Stimulated activated CD8-positive, alpha-beta memory T cell treated with anti-CD3 and anti-CD28 coated beads, Interleukin-12 subunit alpha, Interleukin-12 subunit beta, amount 100 ng/mL, for 24 hours (primary cell): ENCODE results near the gene TSPOAP1.

ENCODE experiments used
- DNase-seq: peaks from one replicate; pipeline ENCODE4 v3.0.0-alpha.2; 2020; ENCODE audit errors: extremely low read depth

TSPOAP1 gene

DNA sequence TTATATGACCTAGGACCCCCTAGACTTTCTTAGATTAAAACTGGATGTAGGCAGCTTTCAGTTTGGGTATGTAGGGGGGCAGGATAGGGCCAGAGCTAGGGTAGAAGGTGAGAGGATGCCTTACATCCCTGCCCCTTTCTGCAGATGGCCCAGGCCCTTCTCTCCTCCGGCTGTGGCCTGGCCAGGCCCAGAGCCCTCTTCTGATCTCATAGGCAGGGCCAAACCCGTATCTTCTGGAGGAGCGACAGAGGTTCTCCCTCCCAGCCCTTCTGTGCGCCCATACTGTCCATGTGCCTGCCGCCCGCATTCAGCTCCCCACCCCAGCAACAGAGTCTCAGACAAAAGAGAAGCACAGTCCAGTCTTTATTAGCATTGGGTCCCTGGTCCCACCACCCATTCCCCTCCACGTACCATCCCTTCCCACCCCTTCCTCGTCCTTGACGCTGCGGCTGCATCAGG lies 2.0 kb upstream of the TSPOAP1 start:
- no peak for DNase-seq

DNA sequence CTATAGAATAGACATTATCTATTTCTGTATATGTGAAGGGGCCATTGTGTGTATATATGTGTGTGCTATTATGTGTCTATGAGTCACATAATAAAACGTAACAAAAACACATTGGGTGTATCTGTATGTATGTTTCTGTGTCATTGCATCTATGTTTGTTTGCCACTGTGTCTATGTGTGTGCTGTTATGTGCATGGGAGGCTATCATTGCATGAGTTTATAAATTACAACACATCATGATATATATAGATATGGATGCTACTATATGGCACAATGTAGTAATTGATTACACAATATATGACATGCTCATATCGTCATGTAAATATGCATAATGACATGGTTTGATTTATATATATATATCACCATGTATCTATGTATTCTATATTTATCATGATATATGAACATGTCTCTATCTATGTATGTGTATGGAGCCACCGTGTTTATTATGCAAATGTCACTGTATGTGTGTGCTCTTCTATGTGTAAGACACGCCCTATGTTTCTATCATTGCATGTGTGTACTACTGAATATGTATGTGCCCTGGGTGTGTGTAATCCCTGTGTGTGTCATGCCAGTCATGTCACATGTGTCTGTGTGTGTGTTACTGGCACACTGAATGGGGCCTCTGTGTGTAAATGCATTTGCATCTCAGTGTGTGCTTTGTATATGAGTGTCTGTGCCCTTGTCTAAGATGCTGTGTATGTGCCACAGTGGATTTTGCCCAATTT lies 1.4 kb upstream of the TSPOAP1 start:
- DNase-seq, result no peak

DNA sequence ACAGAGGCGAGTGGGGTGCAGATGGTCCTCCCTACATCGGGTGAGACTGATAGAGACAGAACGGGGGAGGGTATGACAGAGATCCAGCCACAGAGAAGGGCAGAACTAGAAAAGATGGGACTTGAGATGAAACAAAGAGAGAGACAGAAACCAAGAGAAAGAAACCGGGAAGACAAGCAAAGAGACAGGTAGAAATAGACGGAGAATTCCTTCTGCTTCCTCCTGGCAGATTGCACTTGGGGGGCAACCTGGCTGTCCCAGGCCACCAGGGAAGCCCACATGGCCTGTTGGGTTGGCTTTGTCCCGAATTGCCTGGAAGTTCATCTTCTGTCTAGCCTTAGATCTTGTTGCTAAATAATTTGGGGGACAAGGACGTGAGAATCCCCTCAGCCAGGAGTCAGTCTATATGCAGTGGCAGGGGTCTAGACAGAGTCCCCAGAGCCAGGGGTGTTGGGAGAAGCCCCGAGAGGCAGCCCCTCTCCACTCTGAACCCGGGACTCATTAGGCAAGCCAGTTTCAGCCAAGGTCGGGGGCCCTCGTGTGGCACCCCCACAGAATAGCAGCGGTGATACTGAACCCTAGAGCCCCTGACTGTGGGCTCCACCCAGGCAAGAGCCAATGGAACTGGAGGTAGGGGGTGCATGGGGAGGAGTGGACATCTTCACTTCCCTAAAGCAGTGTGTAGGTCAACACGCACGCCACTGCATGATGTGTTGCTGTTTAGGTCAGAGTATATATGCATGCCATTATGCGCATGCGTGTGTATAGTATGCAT lies 627 bp upstream of the TSPOAP1 start:
- DNase-seq, result no peak

DNA sequence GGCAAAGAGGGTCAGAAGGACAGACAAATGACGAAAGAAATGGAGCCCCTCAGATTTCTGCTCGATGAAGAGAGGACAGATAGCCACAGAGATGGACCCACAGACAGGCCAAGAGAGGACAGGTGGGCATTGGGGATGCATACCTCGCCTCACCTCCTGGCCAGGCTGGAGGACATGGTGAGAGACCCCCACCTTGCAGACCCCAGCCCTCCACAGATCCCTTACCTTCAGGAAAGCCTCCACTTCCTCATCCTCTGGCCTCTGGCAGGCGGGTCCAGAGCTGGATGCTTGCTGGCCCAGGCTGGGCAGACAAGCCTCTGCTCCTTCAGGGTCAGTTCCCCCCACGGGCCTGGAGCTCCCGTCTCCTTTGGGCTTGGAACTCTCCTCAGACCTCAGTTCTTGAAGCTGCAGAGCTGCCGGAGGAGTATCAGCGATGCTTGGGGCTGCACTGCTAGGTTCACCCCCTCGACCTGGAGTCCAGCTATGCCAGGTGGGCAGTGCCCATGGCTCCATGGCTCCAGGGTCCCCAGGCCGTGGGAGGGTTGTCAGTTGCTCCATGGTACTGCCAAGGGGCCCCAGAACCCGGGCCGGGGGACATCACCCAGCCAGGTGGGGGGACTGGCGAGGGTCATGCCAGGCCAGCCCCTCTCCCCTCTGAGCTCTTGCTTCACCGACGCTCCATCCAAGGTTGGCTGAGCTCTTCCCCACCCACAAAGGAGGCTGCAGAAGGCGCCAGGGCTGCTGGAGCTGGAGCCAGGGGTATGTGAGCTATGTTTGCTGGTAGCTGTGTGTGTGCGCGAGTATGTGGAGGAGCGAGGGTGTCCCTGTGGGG lies 1.0 kb downstream of the TSPOAP1 start:
- DNase-seq, result no peak

DNA sequence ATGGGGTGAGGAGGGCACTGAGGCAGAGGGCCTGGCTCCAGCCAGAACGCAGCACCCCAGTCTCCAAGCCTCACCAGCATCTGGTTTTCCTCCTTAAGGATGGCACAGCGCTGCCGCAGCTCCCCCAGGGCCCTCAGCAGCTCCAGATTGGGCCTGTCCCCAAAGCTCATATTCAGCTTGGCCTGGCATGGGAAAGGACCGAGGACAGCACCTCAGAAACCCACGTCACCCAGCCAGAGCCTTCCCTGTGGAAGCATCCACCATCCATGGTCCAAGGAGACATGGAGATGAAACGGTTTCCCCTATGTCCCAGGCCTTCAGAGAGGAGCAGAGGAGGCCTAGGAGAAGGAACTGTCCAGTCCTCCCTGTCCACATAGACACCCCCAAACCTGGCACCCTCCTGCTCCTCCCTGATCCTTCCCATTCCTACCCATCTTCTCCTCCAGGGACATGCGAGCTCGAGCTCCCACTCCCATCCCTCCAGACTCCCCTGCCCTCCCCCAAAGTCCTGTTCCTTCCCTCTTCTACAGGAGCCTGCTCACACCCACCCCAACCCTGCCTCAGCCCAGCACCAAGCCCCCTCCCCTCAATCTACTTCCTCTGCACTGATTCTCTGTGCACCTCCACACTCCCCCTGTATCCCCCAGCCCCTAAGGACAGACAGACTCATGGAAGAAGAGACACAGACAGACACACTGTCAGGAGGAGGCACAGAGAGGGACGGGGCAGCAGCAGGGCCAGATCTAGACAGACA lies 1.8 kb downstream of the TSPOAP1 start:
- no peak for DNase-seq

DNA sequence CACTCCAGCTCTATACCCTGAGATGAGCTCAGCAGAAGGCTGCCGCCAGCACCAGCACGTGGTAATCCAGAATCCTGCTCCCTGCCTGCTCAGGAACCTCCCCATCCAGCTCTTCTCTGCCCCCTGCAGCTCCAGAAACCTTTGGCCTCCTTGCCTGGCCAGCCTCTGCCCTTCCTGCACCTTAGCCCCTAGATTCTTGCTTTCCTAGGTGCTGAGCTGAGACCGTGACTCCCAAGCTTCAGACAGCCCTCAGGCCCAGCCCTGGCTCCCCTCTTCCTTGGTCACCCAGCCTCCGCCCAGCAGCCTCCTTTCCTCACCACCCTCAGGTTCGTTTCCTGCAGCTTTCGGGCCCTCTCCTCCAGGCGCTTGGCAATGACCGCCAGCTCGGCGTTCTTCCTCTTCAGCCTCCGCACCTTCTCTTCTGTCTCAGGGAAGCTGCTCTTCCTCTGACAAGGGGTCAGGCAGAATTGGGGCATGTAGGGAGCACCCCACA lies 2.6 kb downstream of the TSPOAP1 start:
- no peak for DNase-seq

DNA sequence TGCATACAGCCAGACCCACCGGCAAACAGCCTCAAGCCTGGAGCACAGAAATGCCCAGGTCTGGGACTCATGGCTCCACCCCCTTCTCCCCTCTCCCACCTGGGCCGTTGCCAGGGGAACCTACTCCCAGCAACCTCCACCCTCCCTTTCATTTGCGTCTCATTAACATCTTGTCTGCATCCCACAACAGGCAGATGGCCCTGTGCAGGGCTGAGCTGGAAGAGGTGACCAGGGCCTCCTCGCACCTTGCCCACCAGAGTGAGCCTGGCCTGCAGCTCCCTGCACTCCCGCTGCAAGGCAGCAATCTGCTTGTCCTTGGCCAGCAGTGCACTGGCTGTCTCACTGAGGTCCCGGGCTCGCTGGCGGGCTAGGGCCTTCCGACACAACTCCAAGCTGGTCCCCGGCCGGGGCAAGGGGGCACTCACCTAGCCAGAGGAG lies 3.3 kb downstream of the TSPOAP1 start:
- DNase-seq, result no peak

DNA sequence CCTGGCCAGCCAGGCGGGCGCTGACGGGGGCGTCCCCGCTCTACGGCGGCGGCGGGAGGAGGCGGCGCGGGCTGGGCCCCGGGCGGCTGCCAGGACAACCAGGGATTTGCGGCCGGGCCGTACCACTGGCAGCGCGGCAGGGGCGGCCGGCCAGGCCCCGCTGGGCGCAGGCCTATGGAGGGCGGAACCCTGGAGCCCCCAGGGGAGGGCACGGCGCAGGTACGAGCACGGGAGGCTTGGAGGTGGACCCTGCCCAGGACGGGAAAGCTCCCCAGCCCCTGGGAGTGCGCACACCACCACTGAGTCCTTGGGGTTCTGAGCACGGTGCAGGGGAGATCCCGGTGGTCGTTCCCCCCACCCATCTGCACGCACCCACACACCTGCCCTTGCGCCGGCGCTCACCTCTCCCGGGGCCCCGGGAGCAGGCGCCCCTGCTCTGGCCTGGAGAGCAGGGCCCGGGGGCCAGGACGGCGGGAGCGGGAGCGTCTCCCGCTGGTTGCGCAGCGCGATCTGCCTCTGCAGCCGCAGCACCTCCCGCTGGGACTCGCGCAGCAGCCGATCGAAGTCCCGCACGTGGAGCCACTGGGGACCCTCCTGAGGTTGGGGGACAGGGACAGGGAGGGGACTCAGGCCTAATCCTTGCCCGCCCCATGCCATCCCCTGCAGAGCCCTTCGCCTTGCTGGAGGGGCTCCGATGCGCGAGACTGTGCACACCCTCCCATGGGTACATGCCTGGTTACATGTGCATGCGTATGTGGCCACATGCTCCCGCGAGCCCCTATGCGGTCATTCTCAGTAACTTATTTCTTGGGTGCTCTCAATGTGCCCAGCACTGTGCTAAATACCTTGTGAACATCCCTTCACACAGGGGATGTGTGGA lies 3.9 kb downstream of the TSPOAP1 start:
- DNase-seq, result no peak

DNA sequence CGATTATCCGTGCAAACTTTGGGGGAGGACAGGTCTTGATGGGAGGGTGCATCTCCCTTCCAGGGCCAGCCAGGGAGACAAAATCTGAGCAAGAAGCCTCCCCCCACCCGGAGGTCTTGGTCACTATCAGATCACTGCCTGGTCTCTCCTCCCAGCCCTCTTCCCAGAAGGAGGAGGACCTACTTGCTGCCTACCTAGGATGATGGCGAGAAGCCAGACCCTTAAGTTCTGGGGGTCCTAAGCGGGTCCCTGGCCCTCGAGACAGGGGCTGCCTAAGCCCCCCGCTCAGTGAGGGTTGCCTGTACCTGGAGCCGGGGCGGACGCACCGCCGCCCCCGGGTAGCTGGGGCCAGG lies 4.6 kb downstream of the TSPOAP1 start:
- no peak for DNase-seq

DNA sequence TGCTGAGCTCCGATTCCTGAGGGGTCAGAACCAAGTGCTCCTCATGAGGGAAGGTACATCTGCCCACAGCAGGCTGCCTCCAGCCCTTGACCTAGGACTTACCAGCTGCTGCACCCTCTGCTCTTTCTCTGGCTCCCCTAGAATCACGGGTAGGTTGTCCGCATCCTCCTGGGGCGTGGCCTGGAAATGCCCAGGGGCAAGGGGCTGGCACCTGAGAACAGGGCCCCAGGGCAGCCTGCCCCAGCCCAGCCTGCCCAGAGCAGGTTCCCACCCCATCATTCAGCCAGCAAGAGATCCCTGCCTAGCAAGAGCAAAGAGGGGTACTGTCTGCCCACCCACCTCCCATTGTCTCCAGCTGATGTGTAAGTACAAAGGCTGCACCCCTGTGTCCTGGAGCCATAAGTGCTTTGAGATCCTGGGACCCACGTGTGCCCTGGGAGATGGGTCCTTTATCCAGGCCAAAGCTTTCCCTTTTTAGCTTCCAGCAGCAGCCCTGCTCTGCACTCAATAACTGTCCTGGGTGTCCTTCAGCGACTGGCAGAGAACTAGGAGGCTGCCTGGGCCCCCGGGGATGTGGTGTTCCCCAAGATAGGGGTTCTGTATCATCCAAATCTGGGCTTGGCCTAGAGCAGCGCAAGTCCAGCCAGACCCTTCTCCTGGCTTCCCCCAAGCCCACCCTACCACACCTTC lies 5.1 kb downstream of the TSPOAP1 start:
- no peak for DNase-seq

DNA sequence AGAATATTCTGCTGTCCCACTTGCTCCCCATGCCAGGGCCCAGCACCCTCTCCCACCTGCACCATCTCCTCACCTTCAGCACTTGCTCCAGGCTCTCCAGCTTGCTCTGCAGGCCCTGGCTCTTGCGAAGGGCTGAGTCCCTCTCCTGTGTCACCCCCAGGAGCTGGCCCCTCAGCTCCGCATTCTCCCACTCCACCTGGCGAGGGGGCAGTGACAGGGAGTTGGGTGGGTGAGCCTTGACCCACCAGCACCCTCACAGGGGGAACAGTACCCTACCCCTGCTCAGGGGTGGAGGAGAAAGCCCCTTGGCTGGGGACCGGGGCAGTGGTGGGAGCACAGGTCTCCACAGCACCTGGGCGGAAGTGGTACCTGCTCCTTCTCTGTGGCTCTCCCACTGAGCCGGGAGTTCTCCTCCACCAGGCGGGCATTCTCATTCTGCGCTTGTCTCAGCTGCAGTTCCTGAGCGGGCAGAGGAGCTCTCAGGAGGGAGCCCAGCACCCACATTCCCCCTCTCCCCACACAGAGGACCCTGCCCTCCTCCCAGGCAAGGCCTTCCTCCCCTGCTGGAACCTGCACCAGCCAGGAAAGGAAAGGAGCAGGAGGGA lies 5.9 kb downstream of the TSPOAP1 start:
- DNase-seq, result no peak

DNA sequence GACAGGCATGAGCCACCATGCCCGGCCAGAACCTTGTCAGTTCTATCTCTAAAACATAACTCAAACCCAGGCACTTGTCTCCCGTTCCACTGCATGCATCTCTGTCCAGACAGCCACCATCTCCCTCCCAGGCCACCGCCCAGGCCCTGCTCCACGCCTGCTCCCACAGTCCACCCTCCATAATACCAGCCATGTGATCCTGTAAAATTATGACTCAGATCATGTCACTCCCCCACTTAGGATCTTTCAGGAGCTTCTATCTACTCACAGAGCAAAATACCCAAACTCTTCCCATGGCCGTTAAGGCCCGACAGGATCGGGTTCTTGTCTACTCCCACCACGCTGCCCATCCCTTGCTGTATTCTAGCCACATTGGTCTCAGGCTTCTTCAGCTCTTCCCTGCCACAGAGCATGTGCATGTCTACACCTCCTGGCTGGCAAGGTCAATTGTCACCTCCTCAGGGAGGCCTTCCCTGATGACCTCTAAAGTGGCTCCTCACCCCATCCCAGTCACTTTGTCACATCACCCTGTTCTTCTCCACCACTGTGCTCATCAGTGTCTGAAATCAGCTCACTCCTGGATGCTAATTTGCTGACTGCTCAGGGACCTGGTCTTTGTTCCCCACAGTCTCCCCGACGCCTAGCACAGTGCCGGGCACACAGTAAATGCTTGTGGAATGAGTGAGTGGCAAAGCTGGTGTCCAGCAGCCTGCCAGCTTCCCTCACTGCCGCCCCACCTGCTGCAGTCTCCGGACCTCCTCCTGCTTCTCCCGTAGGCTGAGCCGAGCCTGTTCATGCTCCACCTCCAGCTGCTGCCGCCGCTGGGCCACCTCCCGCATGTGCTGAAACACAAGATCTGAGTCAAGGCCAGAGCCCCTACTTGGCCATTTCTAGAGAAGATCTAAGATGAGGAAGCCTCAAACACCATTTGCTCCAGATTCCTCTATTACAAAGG lies 6.7 kb downstream of the TSPOAP1 start:
- no peak for DNase-seq

DNA sequence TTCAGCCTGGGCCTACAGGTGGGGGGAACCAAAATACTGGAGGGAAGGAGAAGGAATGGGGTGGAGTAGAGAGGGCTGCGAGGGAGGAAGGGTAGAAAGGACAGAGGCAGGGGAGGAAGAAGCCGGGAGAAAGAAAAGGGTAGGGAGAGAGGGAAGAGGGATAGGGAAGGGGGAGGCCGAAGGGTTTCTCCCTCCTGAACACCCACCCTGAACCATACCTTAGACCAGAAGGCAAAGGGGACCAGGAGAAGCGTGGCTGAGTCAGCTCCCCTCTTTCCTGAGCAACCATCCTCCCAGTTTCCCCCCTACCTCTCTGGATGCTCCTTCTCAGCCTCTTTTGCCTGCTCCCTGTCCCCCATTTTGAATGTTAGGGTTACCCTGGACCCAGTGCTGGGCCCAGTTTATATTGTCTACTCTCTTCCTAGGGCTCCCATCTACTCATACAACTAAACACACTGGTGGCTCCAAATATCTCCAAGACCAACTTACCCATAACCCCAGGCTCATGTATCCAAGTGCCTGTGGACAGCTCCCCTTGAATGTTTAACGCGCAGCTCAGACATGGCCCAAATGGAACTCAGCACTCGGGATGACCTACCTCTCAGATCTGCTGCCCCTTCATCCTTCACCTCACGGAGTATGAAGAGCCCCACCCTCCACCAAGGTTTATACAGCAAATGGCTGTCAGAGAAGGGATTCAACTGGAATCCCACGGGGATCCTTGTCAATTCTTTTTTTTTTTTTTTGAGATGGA lies 7.8 kb downstream of the TSPOAP1 start:
- no peak for DNase-seq

DNA sequence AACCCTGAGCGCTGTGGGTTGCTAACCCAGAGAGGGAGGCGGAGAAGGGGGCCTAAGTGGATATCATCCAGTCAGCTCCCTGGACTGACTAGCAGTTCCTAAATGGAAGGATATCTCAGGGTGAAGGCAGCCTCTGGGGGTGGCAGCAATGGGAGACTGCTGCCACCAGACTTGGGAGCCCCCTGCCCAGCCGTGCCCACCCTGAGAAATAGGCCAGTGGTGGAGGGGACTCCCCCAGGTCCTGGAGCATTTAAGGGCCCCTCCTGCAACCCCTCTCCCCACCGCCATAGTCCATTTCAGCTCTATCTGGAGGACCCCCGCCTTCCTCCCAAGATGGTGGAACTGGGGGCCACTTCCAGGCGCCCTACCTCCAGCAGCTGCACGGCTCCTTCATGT lies 8.4 kb downstream of the TSPOAP1 start:
- DNase-seq, result no peak

DNA sequence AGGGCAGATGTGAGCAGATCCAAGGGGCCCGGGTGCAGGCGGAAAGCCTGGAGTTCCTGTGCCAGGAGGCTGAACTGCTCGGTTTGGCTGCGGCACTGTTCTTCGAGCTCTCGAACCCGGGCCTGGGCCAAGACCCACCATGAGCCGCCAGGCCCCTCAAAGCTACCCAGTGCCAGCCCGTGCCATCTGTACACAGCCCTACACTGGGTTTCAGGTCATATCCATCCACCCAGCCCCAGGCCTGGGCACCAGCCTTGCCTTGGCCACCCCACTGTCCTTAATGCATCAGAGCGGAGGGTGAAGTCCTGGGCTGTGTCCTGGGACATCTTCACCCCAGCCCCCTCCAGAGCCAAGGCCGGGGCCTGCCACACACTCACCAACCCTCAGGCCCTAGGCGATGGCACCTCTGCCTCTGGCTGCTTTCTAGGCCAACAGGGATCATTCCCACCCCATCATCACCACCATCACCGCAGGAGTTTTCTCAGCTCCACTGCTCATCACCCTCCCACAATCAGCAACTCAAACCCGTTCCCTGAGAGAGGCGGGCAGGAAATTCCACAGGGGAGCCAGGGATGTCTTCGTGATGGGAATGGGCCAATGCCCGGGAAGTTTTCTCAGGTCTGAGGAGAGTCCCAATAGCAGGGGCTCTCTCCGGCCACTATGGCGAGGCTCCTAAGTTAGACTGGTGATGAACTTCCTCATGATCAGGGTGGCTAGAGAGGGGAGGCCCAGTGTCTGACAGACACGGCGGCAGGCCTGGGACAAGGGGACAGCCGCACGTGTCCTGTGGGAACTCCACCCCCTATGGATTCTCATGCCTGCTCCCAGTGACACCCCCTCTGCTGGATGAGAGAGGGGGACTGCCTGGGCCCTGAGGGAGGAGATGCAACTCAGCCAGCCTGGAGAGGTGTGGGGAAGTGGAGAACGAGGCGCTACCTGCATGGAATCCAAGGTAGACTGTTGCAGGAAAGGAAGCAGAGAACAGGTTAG lies 9.1 kb downstream of the TSPOAP1 start:
- no peak for DNase-seq

DNA sequence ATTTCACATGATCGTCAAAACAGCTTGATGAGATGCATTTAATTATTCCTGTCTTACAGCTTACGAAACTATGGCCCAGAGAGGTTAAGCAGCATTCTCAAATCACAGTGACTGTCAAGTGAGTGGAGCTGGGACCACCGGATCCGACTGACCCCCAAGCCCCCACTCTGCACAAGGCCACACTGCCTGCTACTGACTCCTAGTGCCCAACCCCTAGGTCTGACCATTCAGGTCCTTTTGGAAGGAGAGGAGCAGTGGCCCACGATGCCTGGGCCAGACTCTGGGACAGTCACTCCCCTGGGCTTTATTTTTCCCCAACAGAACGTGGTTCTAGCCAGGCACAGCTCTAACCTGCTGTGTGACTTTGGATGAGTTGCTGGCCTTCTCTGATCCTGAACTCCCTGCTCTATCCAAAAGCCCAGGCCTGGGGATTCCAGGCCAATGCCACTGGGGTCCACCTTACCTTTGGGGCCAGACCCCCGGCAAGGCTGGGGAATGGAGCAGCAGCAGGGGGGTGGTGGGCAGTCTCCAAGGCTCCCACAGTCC lies 9.9 kb downstream of the TSPOAP1 start:
- no peak for DNase-seq
